ENCODE data around the gene METTL25B. TPM values are rescaled to one million over a fixed set of nuclear protein-coding genes. Genes with fewer than 3 reads are reported as not detected.
A peak's percentile ranks its signal among the peaks of the same experiment; 100 is the strongest.

Gene METTL25B
- total and polyA plus RNA-seq, 2 of the 13 experiments (the other 11 are each of a cell fraction or from before 2014, with no cell fraction given): 11.9 to 24.0 TPM

- TF ChIP-seq CHD2 (IDR thresholded peaks at IDR 0.05; ENCODE audit: low read depth, low read length) (no peak), CAMTA2 (CRISPR knock-in tag; IDR thresholded peaks at IDR 0.05; ENCODE audit: borderline replicate concordance) (no peak), ZNF432 (CRISPR knock-in tag; IDR thresholded peaks at IDR 0.05; ENCODE audit: borderline replicate concordance) (no peak), ZNF543 (CRISPR knock-in tag; IDR thresholded peaks at IDR 0.05) (peak; percentile 38; the same call in 1 of the 2 replicates), HMG20B (CRISPR knock-in tag; conservative IDR thresholded peaks at IDR 0.05) (no peak), ZMYM3 (CRISPR knock-in tag; IDR thresholded peaks at IDR 0.05) (0 out of 2 replicates have a peak, but pooled peaks have one; percentile 39), ZNF784 (CRISPR knock-in tag; IDR thresholded peaks at IDR 0.05; ENCODE audit: borderline replicate concordance) (no peak), ZNF331 (CRISPR knock-in tag; IDR thresholded peaks at IDR 0.05) (peak; percentile 69; the same call in 1 of the 2 replicates), ZNF264 (CRISPR knock-in tag; IDR thresholded peaks at IDR 0.05) (no peak), LBX2 (CRISPR knock-in tag; IDR thresholded peaks at IDR 0.05; ENCODE audit: borderline replicate concordance) (no peak), ZNF691 (CRISPR knock-in tag; IDR thresholded peaks at IDR 0.05; ENCODE audit: borderline replicate concordance, low read depth) (no peak), ZNF253 (CRISPR knock-in tag; IDR thresholded peaks at IDR 0.05; ENCODE audit: borderline replicate concordance) (no peak), ZNF704 (CRISPR knock-in tag; IDR thresholded peaks at IDR 0.05; ENCODE audit: borderline replicate concordance) (0 out of 2 replicates have a peak, but pooled peaks have one; percentile 22), MXD3 (CRISPR knock-in tag; IDR thresholded peaks at IDR 0.05) (no peak), ZBTB7B (CRISPR knock-in tag; IDR thresholded peaks at IDR 0.05) (0 out of 2 replicates have a peak, but pooled peaks have one; percentile 24), FOXJ3 (CRISPR knock-in tag; IDR thresholded peaks at IDR 0.05; ENCODE audit: borderline replicate concordance) (no peak), RARA (CRISPR knock-in tag; IDR thresholded peaks at IDR 0.05) (no peak), ZSCAN25 (CRISPR knock-in tag; IDR thresholded peaks at IDR 0.05) (no peak), TMF1 (CRISPR knock-in tag; IDR thresholded peaks at IDR 0.05; ENCODE audit: low read depth) (no peak), SMAD1 (CRISPR knock-in tag; IDR thresholded peaks at IDR 0.05; ENCODE audit: borderline replicate concordance, low read depth) (no peak; the same call in 1 of the 2 replicates), ZSCAN22 (CRISPR knock-in tag; IDR thresholded peaks at IDR 0.05) (no peak), ZNF816 (CRISPR knock-in tag; IDR thresholded peaks at IDR 0.05; ENCODE audit: borderline replicate concordance) (no peak), PITX1 (CRISPR knock-in tag; IDR thresholded peaks at IDR 0.05) (no peak), TOE1 (CRISPR knock-in tag; IDR thresholded peaks at IDR 0.05) (no peak), HDAC1 (CRISPR knock-in tag; IDR thresholded peaks at IDR 0.05) (no peak; the same call in 1 of the 2 replicates), THAP11 (CRISPR knock-in tag; IDR thresholded peaks at IDR 0.05) (0 out of 2 replicates have a peak, but pooled peaks have one; percentile 30), ZNF30 (CRISPR knock-in tag; IDR thresholded peaks at IDR 0.05) (no peak)
These were observed 39.0 kb upstream of the METTL25B start (continued) for GRCh38 chr1:156689035-156689952.

Measured in HepG2 (cell line).